WI38 (cell line): ENCODE results near the gene EMC7.
"Not testable (repeated sequence)": the region's sequence is repeated elsewhere in the genome, so short reads cannot be mapped to it uniquely, and the experiment has no call there.

ENCODE experiments used
- H3K4me3 ChIP-seq: 2 replicates; pipeline ENCODE4 v1.5.1; 2011; ENCODE audit warnings: low read depth, mild to moderate bottlenecking, control low read depth, low read length
- CTCF ChIP-seq: IDR thresholded peaks from 2 replicates; pipeline ENCODE4 v1.5.1; 2012; ENCODE audit warnings: low read depth, mild to moderate bottlenecking, control low read depth, low read length

The EMC7 gene

GRCh38 chr15:34124651-34125050 lies 23.0 kb upstream of the EMC7 start:
- H3K4me3 ChIP-seq = no peak overlapping the region
- TF ChIP-seq CTCF = no peak

DNA sequence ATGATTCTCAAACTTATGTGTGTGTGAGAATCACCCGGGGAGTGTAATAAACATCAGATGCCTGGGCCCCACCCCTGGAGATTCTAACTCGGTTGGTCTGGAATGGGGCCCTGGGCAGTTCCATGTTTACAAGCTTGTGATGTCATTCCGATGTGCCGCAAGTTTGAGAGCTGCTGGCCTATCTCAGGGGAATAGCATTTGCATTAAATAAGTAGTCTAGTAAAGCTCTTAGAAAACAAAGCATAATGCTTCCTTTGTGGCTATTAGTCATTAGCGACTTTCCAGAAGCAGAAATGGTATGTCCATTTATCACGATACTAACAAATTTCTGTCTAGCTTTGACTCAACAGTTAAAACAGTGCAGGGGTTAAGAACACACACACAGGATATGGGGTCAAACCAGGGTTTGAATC lies 21.1 kb upstream of the EMC7 start:
- TF ChIP-seq CTCF = no peak
- no peak overlapping the region for H3K4me3 ChIP-seq

DNA sequence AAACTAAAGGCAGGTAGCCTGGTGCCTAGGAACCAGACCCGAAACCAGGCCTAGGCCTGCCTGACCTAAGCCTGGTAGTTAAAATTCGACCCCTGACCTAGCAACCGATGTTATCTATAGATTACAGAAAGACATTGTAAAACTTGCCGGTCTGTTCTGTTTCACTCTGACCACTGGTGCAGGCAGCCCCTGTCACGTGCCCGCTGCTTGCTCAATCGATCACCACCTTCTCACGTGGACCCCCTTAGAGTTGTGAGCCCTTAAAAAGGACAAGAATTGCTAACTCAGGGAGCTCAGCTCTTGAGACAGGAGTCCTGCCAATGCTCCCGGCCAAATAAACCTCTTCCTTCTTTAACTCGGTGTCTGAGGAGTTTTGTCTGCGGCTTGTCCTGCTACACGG lies 20.1 kb upstream of the EMC7 start:
- not testable (repeated sequence) for H3K4me3 ChIP-seq

DNA sequence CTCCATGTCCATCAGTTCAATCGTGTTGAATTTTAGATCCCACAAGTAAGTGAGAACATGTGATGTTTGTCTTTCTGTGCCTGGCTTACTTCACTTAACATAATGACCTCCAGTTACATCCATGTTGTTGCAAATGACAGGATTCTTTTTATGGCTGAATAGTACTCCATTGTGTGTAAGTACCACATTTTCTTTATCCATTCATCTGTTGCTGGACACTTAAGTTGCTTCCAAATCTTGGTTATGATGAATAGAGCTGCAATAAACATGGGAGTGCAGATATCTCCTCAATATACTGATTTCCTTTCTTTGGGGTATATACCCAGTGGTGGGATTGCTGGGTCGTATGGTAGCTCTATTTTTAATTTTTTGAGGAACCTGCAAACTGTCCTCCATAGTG lies 18.8 kb upstream of the EMC7 start:
- not testable (repeated sequence) for H3K4me3 ChIP-seq

DNA sequence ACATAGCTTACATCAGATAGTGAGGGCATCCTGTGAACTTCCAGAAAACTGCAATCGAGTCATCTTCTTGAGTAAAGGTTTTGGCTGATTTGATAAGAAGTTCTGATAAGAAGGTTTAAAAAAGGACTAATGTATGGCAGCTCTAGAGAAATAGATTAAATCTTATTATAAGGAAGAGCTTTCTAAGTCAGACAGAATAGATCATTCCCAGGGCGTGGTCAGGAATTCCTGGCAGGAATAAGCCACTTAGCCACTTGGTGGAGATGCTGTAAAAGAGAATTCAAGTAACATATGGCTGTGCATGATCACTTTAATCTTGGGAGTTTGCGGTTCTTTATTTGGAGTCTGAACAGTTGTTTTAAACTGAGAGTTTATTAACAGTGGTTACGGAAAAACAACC lies 17.6 kb upstream of the EMC7 start:
- H3K4me3 ChIP-seq = no peak overlapping the region
- no peak for TF ChIP-seq CTCF

DNA sequence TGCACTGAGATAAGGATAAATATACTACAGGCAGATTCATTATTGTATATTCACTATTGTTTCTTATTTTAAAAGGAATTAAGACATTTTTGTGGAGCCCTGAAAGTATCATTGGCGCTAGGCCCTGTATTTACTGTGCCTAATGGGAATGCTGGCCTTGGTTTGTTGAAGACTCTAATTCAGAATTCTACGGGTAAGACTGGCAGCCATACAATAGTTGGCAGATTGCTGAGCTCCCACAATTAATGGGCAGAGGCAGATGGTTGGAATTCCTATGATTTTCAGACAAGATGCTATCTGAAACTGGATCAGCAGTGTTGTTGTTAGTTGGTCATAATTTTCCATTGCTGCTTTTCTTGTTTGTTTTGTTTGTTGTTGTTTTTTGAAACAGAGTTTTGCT lies 15.0 kb upstream of the EMC7 start:
- no peak for TF ChIP-seq CTCF
- no peak overlapping the region for H3K4me3 ChIP-seq

GRCh38 chr15:34114739-34115138 lies 13.1 kb upstream of the EMC7 start:
- H3K4me3 ChIP-seq = no peak overlapping the region
- no peak for TF ChIP-seq CTCF

DNA sequence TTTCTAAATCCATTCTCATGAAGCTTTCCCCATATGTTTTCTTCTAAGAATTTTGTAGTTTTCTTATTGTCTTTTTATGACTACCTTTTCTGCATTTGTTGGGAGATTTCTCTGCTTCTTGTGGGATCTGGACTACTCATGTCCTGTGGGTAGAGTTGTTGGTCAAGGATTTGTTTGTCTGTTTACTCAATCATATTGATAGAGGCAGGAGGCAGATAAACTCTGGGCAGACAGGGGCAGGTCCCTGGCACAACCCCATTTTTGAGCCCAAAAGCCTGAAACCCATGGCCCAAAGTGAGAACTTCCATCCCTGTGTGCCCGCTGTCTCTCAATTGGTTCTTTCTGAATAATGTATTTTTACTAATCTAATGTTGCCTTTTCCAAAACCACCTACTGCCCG lies 12.6 kb upstream of the EMC7 start:
- H3K4me3 ChIP-seq = no peak overlapping the region
- TF ChIP-seq CTCF = no peak

- TF ChIP-seq CTCF = no peak
- no peak overlapping the region for H3K4me3 ChIP-seq
These were observed 9.8 kb upstream of the EMC7 start for GRCh38 chr15:34111488-34111887.
